Measurements from ENCODE around the gene OBSCN. TPM values are rescaled to one million over a fixed set of nuclear protein-coding genes. Genes with fewer than 3 reads are reported as not detected.
A peak's percentile ranks its signal among the peaks of the same experiment; 100 is the strongest.

The OBSCN gene
- total RNA-seq, 2 experiments from 2014 or later: 29.5 to 45.2 TPM

DNA sequence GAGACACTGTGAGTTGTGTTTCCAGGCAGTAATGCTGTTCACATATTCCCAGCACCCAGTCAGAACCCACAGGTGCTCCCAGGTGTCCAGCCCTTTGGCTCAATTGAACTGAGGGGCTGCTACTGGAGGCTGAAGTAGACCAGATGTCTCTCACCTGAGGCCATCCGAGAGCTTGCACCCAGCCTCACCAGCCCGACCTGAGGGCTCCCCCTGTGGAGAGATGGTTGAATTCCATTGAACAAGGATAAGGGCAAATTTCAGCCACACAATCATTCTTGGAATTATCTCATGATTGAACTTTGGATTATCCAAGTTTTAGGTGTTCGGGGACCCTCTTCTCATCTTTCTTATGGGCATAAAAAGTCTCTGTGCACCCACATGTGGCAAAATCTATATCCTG lies 52.1 kb downstream of the OBSCN start:
- BruUV-seq (replicated peaks): no TSS peak
- H3K9me3 ChIP-seq (ENCODE audit: low read length): peaks cover 16% of the 10 kb centered on the region
- H3K9me2 ChIP-seq (ENCODE audit: insufficient read depth, low read length): no peaks in the 10 kb centered on the region
- H2AFZ ChIP-seq (ENCODE audit: low read length): no peak overlapping the region
- ChIA-PET CTCF (ENCODE audit: unreplicated experiment) (no interaction called here), POLR2A (no interaction called here)
- no peaks in the 10 kb centered on the region for H3K4me1 ChIP-seq (ENCODE audit: insufficient read depth, low read length, poor library complexity, severe bottlenecking)
- intact Hi-C loops (cut with micrococcal nuclease; ENCODE audit: unreplicated experiment): no loop called here
- no peak for DNase-seq (ENCODE audit: low spot score)
- no peak overlapping the region for H3K4me3 ChIP-seq (ENCODE audit: low read depth, low read length, poor library complexity, severe bottlenecking)
- TF ChIP-seq EZH2phosphoT487 (IDR thresholded peaks at IDR 0.05; ENCODE audit: borderline replicate concordance, low read depth, low read length): no peak
- peak; percentile 38 for TF ChIP-seq CTCF (conservative IDR thresholded peaks at IDR 0.05; ENCODE audit: low read length)
- H3K36me3 ChIP-seq (ENCODE audit: insufficient read depth, low read length): peaks cover 19% of the 10 kb centered on the region; the same call in 1 of the 2 replicates
- H3K27ac ChIP-seq (ENCODE audit: low read depth, low read length, poor library complexity, severe bottlenecking): no peak overlapping the region
- no peak overlapping the region for H3K4me2 ChIP-seq (ENCODE audit: low read length)
- H3K79me2 ChIP-seq (ENCODE audit: insufficient read depth, low read depth, low read length): no peaks in the 10 kb centered on the region
- H4K20me1 ChIP-seq (ENCODE audit: insufficient read depth, low read length): no peaks in the 10 kb centered on the region

DNA sequence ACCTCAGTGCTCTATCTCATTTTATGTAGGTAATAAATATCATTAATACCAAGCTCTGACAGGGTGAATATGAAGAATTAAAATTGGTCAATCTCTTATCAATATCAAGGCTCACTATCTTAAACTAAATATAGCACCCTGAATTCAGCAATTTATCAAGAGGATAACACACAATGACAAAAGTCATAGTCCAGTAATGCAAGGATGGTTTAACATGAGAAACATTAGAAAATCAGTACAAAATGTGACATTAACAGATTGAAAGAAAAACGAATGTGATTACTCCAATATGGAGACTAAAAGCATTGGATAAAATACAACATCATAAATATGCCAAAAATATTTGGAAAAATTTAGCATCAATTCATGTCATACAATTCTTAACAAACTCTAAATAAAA lies 53.9 kb downstream of the OBSCN start:
- H4K20me1 ChIP-seq (ENCODE audit: insufficient read depth, low read length): no peaks in the 10 kb centered on the region

More for the DNA sequence above, 53.9 kb downstream of the OBSCN start:
- ChIA-PET POLR2A (no interaction called here), CTCF (ENCODE audit: unreplicated experiment) (no interaction called here)
- H3K4me1 ChIP-seq (ENCODE audit: insufficient read depth, low read length, poor library complexity, severe bottlenecking): no peaks in the 10 kb centered on the region
- no peak overlapping the region for H2AFZ ChIP-seq (ENCODE audit: low read length)
- no peak overlapping the region for H3K4me3 ChIP-seq (ENCODE audit: low read depth, low read length, poor library complexity, severe bottlenecking)
- no peak overlapping the region for H3K4me2 ChIP-seq (ENCODE audit: low read length)
- H3K9me3 ChIP-seq (ENCODE audit: low read length): peaks cover 16% of the 10 kb centered on the region
- H3K79me2 ChIP-seq (ENCODE audit: insufficient read depth, low read depth, low read length): no peaks in the 10 kb centered on the region
- BruUV-seq (replicated peaks): no TSS peak
- no peaks in the 10 kb centered on the region for H3K9me2 ChIP-seq (ENCODE audit: insufficient read depth, low read length)
- H3K27ac ChIP-seq (ENCODE audit: low read depth, low read length, poor library complexity, severe bottlenecking): no peak overlapping the region
- H3K36me3 ChIP-seq (ENCODE audit: insufficient read depth, low read length): peaks cover 19% of the 10 kb centered on the region; the same call in 1 of the 2 replicates
- intact Hi-C loops (cut with micrococcal nuclease; ENCODE audit: unreplicated experiment): no loop called here
- TF ChIP-seq EZH2phosphoT487 (IDR thresholded peaks at IDR 0.05; ENCODE audit: borderline replicate concordance, low read depth, low read length) (no peak), CTCF (conservative IDR thresholded peaks at IDR 0.05; ENCODE audit: low read length) (no peak)
- DNase-seq (ENCODE audit: low spot score): no peak

Measured in OCI-LY7 (cell line).